RWPE2 (cell line): ENCODE results near the gene ZC2HC1B.

Source experiments
- ATAC-seq: fragments of 200-7000 bp; cut with Tn5 transposase; 3 replicates; pipeline ENCODE4 v1.9.1; 2021; ENCODE audit warnings: low read depth
- DNase-seq: peaks from one replicate; pipeline ENCODE4 v3.0.0-alpha.2; 2020; ENCODE audit warnings: low spot score
- H3K27ac ChIP-seq: fragments of 450-650 bp; 2 replicates; pipeline ENCODE4 v1.5.1; 2017; ENCODE audit warnings: mild to moderate bottlenecking; ENCODE audit not compliant: poor library complexity, severe bottlenecking
- H3K27me3 ChIP-seq: fragments of 250-450 bp; sonication (Bioruptor Pico); 2 replicates; pipeline ENCODE4 v1.5.1; 2021; ENCODE audit warnings: mild to moderate bottlenecking, moderate library complexity; ENCODE audit not compliant: insufficient read depth, poor library complexity, severe bottlenecking
- H3K36me3 ChIP-seq: fragments of 250-450 bp; sonication (Bioruptor Pico); 2 replicates; pipeline ENCODE4 v1.5.1; 2020; ENCODE audit warnings: low read depth, mild to moderate bottlenecking, moderate library complexity
- H3K4me1 ChIP-seq: fragments of 250-450 bp; sonication (Bioruptor Pico); 2 replicates; pipeline ENCODE4 v1.5.1; 2021; ENCODE audit warnings: mild to moderate bottlenecking, moderate library complexity; ENCODE audit not compliant: insufficient read depth, poor library complexity, severe bottlenecking
- H3K4me3 ChIP-seq: fragments of 250-450 bp; sonication (Bioruptor Pico); 2 replicates; pipeline ENCODE4 v1.5.1; 2021; ENCODE audit warnings: mild to moderate bottlenecking, moderate library complexity; ENCODE audit not compliant: severe bottlenecking
- H3K9me3 ChIP-seq: fragments of 250-450 bp; sonication (Bioruptor Pico); 2 replicates; pipeline ENCODE4 v1.5.1; 2021; ENCODE audit warnings: mild to moderate bottlenecking, moderate library complexity; ENCODE audit not compliant: severe bottlenecking
- CTCF ChIP-seq: fragments of 450-650 bp; IDR thresholded peaks from one replicate; pipeline ENCODE4 v1.5.1; 2017; ENCODE audit warnings: mild to moderate bottlenecking, moderate library complexity; ENCODE audit not compliant: poor library complexity, severe bottlenecking

Gene ZC2HC1B

GRCh38 chr6:143980921-143981320 lies 116.6 kb downstream of the ZC2HC1B start:
- Histone ChIP-seq H3K27me3 (no peaks in the 10 kb centered on the region), H3K4me1 (no peaks in the 10 kb centered on the region), H3K27ac (no peak overlapping the region), H3K36me3 (no peaks in the 10 kb centered on the region; the same call in 1 of the 2 replicates), H3K4me3 (no peak overlapping the region), H3K9me3 (no peaks in the 10 kb centered on the region)
- no peak for TF ChIP-seq CTCF
- DNase-seq (no peak), ATAC-seq (no peak)

- H3K4me3 ChIP-seq = no peak overlapping the region
- no peaks in the 10 kb centered on the region for H3K9me3 ChIP-seq
- H3K4me1 ChIP-seq = no peaks in the 10 kb centered on the region
- ATAC-seq = no peak
- no peak overlapping the region for H3K27ac ChIP-seq
- DNase-seq = no peak
- no peak for TF ChIP-seq CTCF
- no peaks in the 10 kb centered on the region; the same call in 1 of the 2 replicates for H3K36me3 ChIP-seq
- H3K27me3 ChIP-seq = no peaks in the 10 kb centered on the region
Measured at GRCh38 chr6:143982968-143983367, 118.7 kb downstream of the ZC2HC1B start.

- Histone ChIP-seq H3K4me1 (no peaks in the 10 kb centered on the region), H3K9me3 (no peaks in the 10 kb centered on the region), H3K27me3 (no peaks in the 10 kb centered on the region), H3K4me3 (no peak overlapping the region), H3K27ac (no peak overlapping the region), H3K36me3 (no peaks in the 10 kb centered on the region; the same call in 1 of the 2 replicates)
- no peak for TF ChIP-seq CTCF
- DNase-seq (no peak), ATAC-seq (no peak)
Measured at GRCh38 chr6:143984666-143985065, 120.4 kb downstream of the ZC2HC1B start.

GRCh38 chr6:143986463-143987065 lies 122.3 kb downstream of the ZC2HC1B start:
- H3K4me1 ChIP-seq = no peaks in the 10 kb centered on the region
- H3K27me3 ChIP-seq = no peaks in the 10 kb centered on the region
- ATAC-seq (no peak), DNase-seq (no peak)
- no peak for TF ChIP-seq CTCF
- no peaks in the 10 kb centered on the region; the same call in 1 of the 2 replicates for H3K36me3 ChIP-seq
- no peak overlapping the region for H3K27ac ChIP-seq
- H3K4me3 ChIP-seq = no peak overlapping the region
- H3K9me3 ChIP-seq = no peaks in the 10 kb centered on the region
